ENCODE results near the gene FOXP1. TPM values are rescaled to one million over a fixed set of nuclear protein-coding genes. Genes with fewer than 3 reads are reported as not detected.

FOXP1 gene
- total and polyA plus RNA-seq, 2 of the 13 experiments (the other 11 are each of a cell fraction or from before 2014, with no cell fraction given) = 40.4 to 59.0 TPM

- TF ChIP-seq KAT7 (CRISPR knock-in tag; IDR thresholded peaks at IDR 0.05; ENCODE audit: borderline replicate concordance) = peak; percentile 86; the same call in 1 of the 2 replicates
- no peak for TF ChIP-seq ZKSCAN5 (CRISPR knock-in tag; IDR thresholded peaks at IDR 0.05)
- TF ChIP-seq ZNF746 (CRISPR knock-in tag; IDR thresholded peaks at IDR 0.05) = no peak
- TF ChIP-seq ERF (CRISPR knock-in tag; IDR thresholded peaks at IDR 0.05) = peak; percentile 28; the same call in 1 of the 2 replicates
- no peak for TF ChIP-seq ZBTB42 (CRISPR knock-in tag; IDR thresholded peaks at IDR 0.05)
- TF ChIP-seq WIZ (CRISPR knock-in tag; IDR thresholded peaks at IDR 0.05) = peak; percentile 38; the same call in 1 of the 2 replicates
- TF ChIP-seq ONECUT2 (CRISPR knock-in tag; IDR thresholded peaks at IDR 0.05) = no peak
- TF ChIP-seq ZBTB33 (CRISPR knock-in tag; IDR thresholded peaks at IDR 0.05) = no peak
- no peak for TF ChIP-seq SYNCRIP (IDR thresholded peaks at IDR 0.05; ENCODE audit: insufficient read depth, low read depth, low read length)
- no peak for TF ChIP-seq NR2F1 (CRISPR knock-in tag; IDR thresholded peaks at IDR 0.05)
- TF ChIP-seq ZNF10 (CRISPR knock-in tag; IDR thresholded peaks at IDR 0.05; ENCODE audit: borderline replicate concordance, low read depth) = no peak
- no peak for TF ChIP-seq ZSCAN22 (CRISPR knock-in tag; IDR thresholded peaks at IDR 0.05)
- TF ChIP-seq AHR (CRISPR knock-in tag; IDR thresholded peaks at IDR 0.05) = no peak
- no peak for TF ChIP-seq RARG (CRISPR knock-in tag; IDR thresholded peaks at IDR 0.05; ENCODE audit: low read depth)
- no peak for TF ChIP-seq ZNF121 (CRISPR knock-in tag; IDR thresholded peaks at IDR 0.05)
- TF ChIP-seq RAD21 (CRISPR knock-in tag; IDR thresholded peaks at IDR 0.05) = peak; percentile 39
- no peak for TF ChIP-seq ZNF720 (CRISPR knock-in tag; IDR thresholded peaks at IDR 0.05)
- peak; percentile 20; the same call in 1 of the 2 replicates for TF ChIP-seq BCL6 (CRISPR knock-in tag; IDR thresholded peaks at IDR 0.05)
- TF ChIP-seq ZNF276 (CRISPR knock-in tag; IDR thresholded peaks at IDR 0.05; ENCODE audit: low read depth) = no peak
- TF ChIP-seq CREM (IDR thresholded peaks at IDR 0.05) = no peak
- no peak for TF ChIP-seq CREM (CRISPR knock-in tag; IDR thresholded peaks at IDR 0.05)
- no peak for TF ChIP-seq NR3C1 (CRISPR knock-in tag; IDR thresholded peaks at IDR 0.05)
- TF ChIP-seq MLX (CRISPR knock-in tag; IDR thresholded peaks at IDR 0.05) = no peak
- no peak for TF ChIP-seq ZNF788 (CRISPR knock-in tag; IDR thresholded peaks at IDR 0.05; ENCODE audit: borderline replicate concordance)
- TF ChIP-seq ZSCAN25 (CRISPR knock-in tag; IDR thresholded peaks at IDR 0.05) = 0 out of 2 replicates have a peak, but pooled peaks have one; percentile 8
- TF ChIP-seq NR0B2 (CRISPR knock-in tag; IDR thresholded peaks at IDR 0.05) = peak; percentile 49; the same call in 1 of the 2 replicates
- TF ChIP-seq MEF2D (CRISPR knock-in tag; IDR thresholded peaks at IDR 0.05) = no peak; the same call in 1 of the 2 replicates
- no peak for TF ChIP-seq KDM3A (CRISPR knock-in tag; IDR thresholded peaks at IDR 0.05; ENCODE audit: low read depth)
- 0 out of 2 replicates have a peak, but pooled peaks have one; percentile 40 for TF ChIP-seq CBX5 (CRISPR knock-in tag; IDR thresholded peaks at IDR 0.05; ENCODE audit: borderline replicate concordance)
Measured at GRCh38 chr3:71582036-71582611, 1.4 kb downstream of the FOXP1 start (continued).
